ENCODE data around the gene AHNAK.

Gene AHNAK

GRCh38 chr11:62394825-62395538, 151.6 kb downstream of the AHNAK start:
- peak; percentile 92 for TF ChIP-seq RAD21 (IDR thresholded peaks at IDR 0.05; ENCODE audit: low read depth)
- TF ChIP-seq, protein P1, sequence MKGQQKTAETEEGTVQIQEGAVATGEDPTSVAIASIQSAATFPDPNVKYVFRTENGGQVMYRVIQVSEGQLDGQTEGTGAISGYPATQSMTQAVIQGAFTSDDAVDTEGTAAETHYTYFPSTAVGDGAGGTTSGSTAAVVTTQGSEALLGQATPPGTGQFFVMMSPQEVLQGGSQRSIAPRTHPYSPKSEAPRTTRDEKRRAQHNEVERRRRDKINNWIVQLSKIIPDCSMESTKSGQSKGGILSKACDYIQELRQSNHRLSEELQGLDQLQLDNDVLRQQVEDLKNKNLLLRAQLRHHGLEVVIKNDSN (IDR thresholded peaks at IDR 0.05), result no peak

DNA sequence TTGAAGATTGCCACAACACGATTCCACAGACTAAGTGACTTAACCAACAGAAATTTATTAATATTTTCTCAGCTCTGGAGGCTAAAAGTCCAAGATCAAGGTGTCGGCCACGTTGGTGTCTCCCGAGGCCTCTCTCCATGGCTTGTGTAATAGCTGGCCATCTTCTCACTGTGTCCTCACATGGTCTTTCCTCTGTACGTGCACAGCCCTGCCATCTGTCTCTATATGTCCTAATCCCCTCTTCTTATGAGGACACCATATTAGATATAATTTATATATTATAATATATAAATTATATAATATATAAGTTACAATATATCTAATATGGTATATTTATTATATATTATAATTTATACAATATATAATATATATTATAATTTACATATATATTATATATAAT, 152.9 kb downstream of the AHNAK start:
- no peak for TF ChIP-seq TEAD4 (IDR thresholded peaks at IDR 0.05)
- no peak for TF ChIP-seq TCF12 (IDR thresholded peaks at IDR 0.05; ENCODE audit: low read depth)
- TF ChIP-seq EGR1 (IDR thresholded peaks at IDR 0.05), result no peak
- TF ChIP-seq CREB1 (IDR thresholded peaks at IDR 0.05; ENCODE audit: low read depth), result no peak
- TF ChIP-seq RAD21 (IDR thresholded peaks at IDR 0.05; ENCODE audit: low read depth), result no peak

GRCh38 chr11:62393061-62393611, 153.5 kb downstream of the AHNAK start:
- TF ChIP-seq TAF1 (IDR thresholded peaks at IDR 0.05; ENCODE audit: low read depth) (no peak), FOXM1 (IDR thresholded peaks at IDR 0.05; ENCODE audit: borderline replicate concordance, low read depth) (no peak), RAD21 (IDR thresholded peaks at IDR 0.05; ENCODE audit: low read depth) (peak; percentile 13; the same call in 1 of the 2 replicates), TEAD4 (IDR thresholded peaks at IDR 0.05) (no peak), CREB1 (IDR thresholded peaks at IDR 0.05; ENCODE audit: low read depth) (no peak), ZBTB7A (IDR thresholded peaks at IDR 0.05; ENCODE audit: low read depth) (no peak), EP300 (IDR thresholded peaks at IDR 0.05; ENCODE audit: borderline replicate concordance) (no peak)

DNA sequence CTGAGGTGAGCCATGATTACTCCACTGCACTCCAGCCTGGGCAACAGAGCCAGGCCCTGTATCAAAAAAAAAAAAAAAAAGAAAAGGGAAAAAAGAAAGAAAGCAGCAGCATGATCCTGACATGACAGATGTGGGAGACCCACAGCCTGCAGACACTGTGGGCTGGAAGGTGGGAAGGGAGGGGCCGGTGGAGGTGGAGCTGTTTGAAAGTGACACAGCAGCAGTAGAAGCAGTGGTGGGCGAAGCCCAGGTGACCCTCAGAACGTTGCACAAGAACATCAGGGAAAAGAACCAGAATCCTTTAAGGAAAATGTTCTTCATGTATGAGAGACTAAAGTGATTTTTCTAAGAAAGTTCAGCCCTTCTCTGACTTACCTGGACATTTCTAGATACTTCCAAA, 154.1 kb downstream of the AHNAK start:
- TF ChIP-seq, protein P1 (IDR thresholded peaks at IDR 0.05), result no peak
- TF ChIP-seq FOXM1 (IDR thresholded peaks at IDR 0.05; ENCODE audit: borderline replicate concordance, low read depth) (no peak), TCF12 (IDR thresholded peaks at IDR 0.05; ENCODE audit: low read depth) (no peak)

- TF ChIP-seq TCF12 (IDR thresholded peaks at IDR 0.05; ENCODE audit: low read depth) (no peak), ZBTB7A (IDR thresholded peaks at IDR 0.05; ENCODE audit: low read depth) (no peak)
Observed at GRCh38 chr11:62391642-62392425, 154.8 kb downstream of the AHNAK start.

DNA sequence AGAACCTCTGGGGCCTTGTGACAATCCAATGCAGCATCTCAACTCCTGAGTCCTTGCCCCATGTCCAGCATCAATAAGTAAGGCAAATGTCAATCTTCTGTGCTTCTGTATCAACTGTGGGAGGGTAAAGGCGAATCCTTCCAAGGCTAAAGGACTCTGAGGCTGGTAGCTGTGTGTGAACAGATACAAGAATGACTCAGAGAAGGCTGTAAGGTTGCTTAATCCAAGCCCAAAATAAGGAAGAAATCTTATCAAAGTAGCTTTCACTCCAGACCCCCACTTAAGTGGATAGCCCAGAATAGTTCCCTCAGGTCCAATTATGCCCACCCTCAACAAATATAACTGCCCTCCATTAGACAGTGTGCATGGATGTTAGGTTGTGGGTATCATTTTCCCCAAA, 155.9 kb downstream of the AHNAK start:
- TF ChIP-seq RAD21 (IDR thresholded peaks at IDR 0.05; ENCODE audit: low read depth) (no peak), YY1 (IDR thresholded peaks at IDR 0.05; ENCODE audit: low read depth) (no peak), EGR1 (IDR thresholded peaks at IDR 0.05) (no peak), CREB1 (IDR thresholded peaks at IDR 0.05; ENCODE audit: low read depth) (no peak), NFIC (IDR thresholded peaks at IDR 0.05) (no peak)
- TF ChIP-seq, protein P1 (IDR thresholded peaks at IDR 0.05), result no peak

DNA sequence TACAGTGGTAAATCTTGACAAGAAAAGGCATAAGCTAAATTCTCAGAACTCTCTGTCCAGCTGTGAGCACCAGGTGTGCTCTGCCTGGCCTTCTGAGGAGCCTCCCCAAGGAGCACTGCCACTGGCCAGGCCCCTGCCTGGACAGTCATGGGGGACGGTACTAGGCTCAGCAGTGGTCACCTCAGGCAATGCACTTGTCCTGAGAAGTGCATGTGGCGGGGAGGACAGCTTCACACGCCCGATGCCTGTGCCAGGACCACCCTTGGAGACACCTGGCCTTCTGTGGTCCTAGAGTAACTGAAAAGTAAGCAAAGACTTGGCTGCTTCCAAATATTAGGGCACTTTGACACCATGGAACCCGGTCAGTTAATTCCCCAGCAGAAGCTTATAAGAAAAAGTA, 156.4 kb downstream of the AHNAK start:
- TF ChIP-seq NFIC (IDR thresholded peaks at IDR 0.05), result no peak
- TF ChIP-seq ZBTB7A (IDR thresholded peaks at IDR 0.05; ENCODE audit: low read depth), result no peak
- no peak for TF ChIP-seq TAF1 (IDR thresholded peaks at IDR 0.05; ENCODE audit: low read depth)
- TF ChIP-seq, protein P2, sequence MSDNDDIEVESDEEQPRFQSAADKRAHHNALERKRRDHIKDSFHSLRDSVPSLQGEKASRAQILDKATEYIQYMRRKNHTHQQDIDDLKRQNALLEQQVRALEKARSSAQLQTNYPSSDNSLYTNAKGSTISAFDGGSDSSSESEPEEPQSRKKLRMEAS (IDR thresholded peaks at IDR 0.05), result no peak
- TF ChIP-seq RAD21 (IDR thresholded peaks at IDR 0.05; ENCODE audit: low read depth), result no peak
- TF ChIP-seq YY1 (IDR thresholded peaks at IDR 0.05; ENCODE audit: low read depth), result no peak
- TF ChIP-seq TEAD4 (IDR thresholded peaks at IDR 0.05), result no peak
- TF ChIP-seq CREB1 (IDR thresholded peaks at IDR 0.05; ENCODE audit: low read depth), result no peak
- TF ChIP-seq, protein P1 (IDR thresholded peaks at IDR 0.05), result no peak
- TF ChIP-seq, protein P3, sequence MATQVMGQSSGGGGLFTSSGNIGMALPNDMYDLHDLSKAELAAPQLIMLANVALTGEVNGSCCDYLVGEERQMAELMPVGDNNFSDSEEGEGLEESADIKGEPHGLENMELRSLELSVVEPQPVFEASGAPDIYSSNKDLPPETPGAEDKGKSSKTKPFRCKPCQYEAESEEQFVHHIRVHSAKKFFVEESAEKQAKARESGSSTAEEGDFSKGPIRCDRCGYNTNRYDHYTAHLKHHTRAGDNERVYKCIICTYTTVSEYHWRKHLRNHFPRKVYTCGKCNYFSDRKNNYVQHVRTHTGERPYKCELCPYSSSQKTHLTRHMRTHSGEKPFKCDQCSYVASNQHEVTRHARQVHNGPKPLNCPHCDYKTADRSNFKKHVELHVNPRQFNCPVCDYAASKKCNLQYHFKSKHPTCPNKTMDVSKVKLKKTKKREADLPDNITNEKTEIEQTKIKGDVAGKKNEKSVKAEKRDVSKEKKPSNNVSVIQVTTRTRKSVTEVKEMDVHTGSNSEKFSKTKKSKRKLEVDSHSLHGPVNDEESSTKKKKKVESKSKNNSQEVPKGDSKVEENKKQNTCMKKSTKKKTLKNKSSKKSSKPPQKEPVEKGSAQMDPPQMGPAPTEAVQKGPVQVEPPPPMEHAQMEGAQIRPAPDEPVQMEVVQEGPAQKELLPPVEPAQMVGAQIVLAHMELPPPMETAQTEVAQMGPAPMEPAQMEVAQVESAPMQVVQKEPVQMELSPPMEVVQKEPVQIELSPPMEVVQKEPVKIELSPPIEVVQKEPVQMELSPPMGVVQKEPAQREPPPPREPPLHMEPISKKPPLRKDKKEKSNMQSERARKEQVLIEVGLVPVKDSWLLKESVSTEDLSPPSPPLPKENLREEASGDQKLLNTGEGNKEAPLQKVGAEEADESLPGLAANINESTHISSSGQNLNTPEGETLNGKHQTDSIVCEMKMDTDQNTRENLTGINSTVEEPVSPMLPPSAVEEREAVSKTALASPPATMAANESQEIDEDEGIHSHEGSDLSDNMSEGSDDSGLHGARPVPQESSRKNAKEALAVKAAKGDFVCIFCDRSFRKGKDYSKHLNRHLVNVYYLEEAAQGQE (IDR thresholded peaks at IDR 0.05; ENCODE audit: low read depth), result no peak
- no peak for TF ChIP-seq EP300 (IDR thresholded peaks at IDR 0.05; ENCODE audit: borderline replicate concordance)
- TF ChIP-seq CEBPB (IDR thresholded peaks at IDR 0.05), result no peak
- TF ChIP-seq FOXM1 (IDR thresholded peaks at IDR 0.05; ENCODE audit: borderline replicate concordance, low read depth), result no peak
- no peak for TF ChIP-seq EGR1 (IDR thresholded peaks at IDR 0.05)

All from Ishikawa (cell line).